Loucy (cell line): Measurements from ENCODE around the gene AIF1.

ENCODE experiments used
- H2AFZ ChIP-seq: fragments of 200-600 bp; sonication (generic); 2 replicates; pipeline ENCODE4 v1.6.0; 2016; ENCODE audit warnings: antibody characterized with exemption, mild to moderate bottlenecking, low read length, moderate library complexity
- H3F3A ChIP-seq: fragments of 200-600 bp; 2 replicates; pipeline ENCODE4 v1.6.0; 2016; ENCODE audit warnings: antibody characterized with exemption, low read depth, mild to moderate bottlenecking
- H3K27me3 ChIP-seq: fragments of 200-600 bp; sonication (generic); 2 replicates; pipeline ENCODE4 v1.6.1; 2014; ENCODE audit warnings: low read length, mild to moderate bottlenecking; ENCODE audit not compliant: insufficient read depth, poor library complexity, severe bottlenecking
- H3K36me3 ChIP-seq: fragments of 200-600 bp; sonication (generic); 2 replicates; pipeline ENCODE4 v1.6.1; 2016; ENCODE audit warnings: low read length; ENCODE audit not compliant: insufficient read depth
- H3K4me1 ChIP-seq: fragments of 200-600 bp; sonication (generic); 2 replicates; pipeline ENCODE4 v1.5.1; 2014; ENCODE audit warnings: low read length, mild to moderate bottlenecking; ENCODE audit not compliant: insufficient read depth, poor library complexity, severe bottlenecking
- H3K4me2 ChIP-seq: fragments of 200-600 bp; sonication (generic); 2 replicates; pipeline ENCODE4 v1.6.0; 2014; ENCODE audit warnings: antibody characterized with exemption, low read length, low read depth, mild to moderate bottlenecking; ENCODE audit not compliant: poor library complexity, severe bottlenecking
- H3K4me3 ChIP-seq: fragments of 200-600 bp; sonication (generic); 2 replicates; pipeline ENCODE4 v1.5.1; 2014; ENCODE audit warnings: low read length, mild to moderate bottlenecking, mixed read lengths; ENCODE audit not compliant: poor library complexity, severe bottlenecking
- H3K79me2 ChIP-seq: fragments of 200-600 bp; sonication (generic); 2 replicates; pipeline ENCODE4 v1.6.1; 2014; ENCODE audit warnings: low read length; ENCODE audit not compliant: insufficient read depth
- H3K9ac ChIP-seq: fragments of 200-600 bp; sonication (generic); 2 replicates; pipeline ENCODE4 v1.6.0; 2014; ENCODE audit warnings: mild to moderate bottlenecking, low read depth, low read length, moderate library complexity; ENCODE audit not compliant: poor library complexity, severe bottlenecking
- H3K9me2 ChIP-seq: fragments of 200-600 bp; sonication (generic); replicated peaks from 2 replicates; pipeline ENCODE4 v1.6.1; 2016; ENCODE audit warnings: low read depth, low read length, mixed read lengths
- H3K9me3 ChIP-seq: fragments of 200-600 bp; sonication (generic); 2 replicates; pipeline ENCODE4 v1.6.1; 2014; ENCODE audit warnings: mild to moderate bottlenecking, antibody characterized with exemption, low read length, low read depth; ENCODE audit not compliant: insufficient read depth
- H4K20me1 ChIP-seq: fragments of 200-600 bp; sonication (generic); 2 replicates; pipeline ENCODE4 v1.6.0; 2014; ENCODE audit warnings: antibody characterized with exemption, low read length, mild to moderate bottlenecking; ENCODE audit not compliant: insufficient read depth, poor library complexity, severe bottlenecking
- CTCF ChIP-seq: fragments of 200-600 bp; sonication (generic); conservative IDR thresholded peaks from 2 replicates; pipeline ENCODE4 v1.5.1; 2014; ENCODE audit warnings: mild to moderate bottlenecking, antibody characterized with exemption, low read length
- EZH2phosphoT487 ChIP-seq: fragments of 200-600 bp; IDR thresholded peaks from 2 replicates; pipeline ENCODE4 v1.6.1; 2018; ENCODE audit warnings: antibody characterized with exemption, mild to moderate bottlenecking, moderate library complexity, borderline replicate concordance

The AIF1 gene

DNA sequence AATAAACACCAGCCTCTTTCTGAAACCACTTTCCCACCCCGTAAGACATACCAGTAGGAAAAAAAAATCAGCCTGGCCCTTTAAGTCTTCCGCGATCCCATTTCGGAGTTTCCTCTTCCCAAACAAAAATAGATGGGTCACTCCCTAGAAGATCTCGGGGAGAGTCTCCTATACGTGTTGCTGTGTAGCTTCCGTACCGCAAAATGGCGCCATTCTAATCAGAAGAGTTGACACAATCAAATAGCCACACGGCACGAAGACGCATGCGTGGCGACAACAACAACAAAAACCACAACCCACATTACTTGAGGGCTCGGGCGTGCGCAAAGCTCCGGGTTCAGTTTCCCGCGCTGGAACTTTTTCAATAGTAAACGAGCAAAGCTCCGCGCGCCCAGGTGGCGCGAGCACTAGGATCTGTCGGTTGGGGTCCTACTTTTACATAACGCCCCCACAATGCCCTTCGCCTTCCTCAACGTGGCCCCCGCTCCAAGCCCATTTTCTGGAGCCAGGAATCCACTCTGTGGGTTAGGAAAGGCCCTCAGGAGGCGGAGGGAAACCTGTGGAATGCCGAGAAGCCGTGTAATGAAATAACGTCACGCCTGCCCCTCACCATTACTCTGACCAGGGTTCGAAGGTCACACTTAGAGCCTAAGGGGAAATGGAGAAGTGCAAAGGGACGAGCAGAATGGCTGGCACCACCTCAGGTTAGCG, 49.9 kb downstream of the AIF1 start, which contains the start of gene GPANK1:
GPANK1 (minus strand) TSS at position 208 of the 711 bp plus-strand sequence. CDS start 519 bp downstream, outside the sequence.
- Histone ChIP-seq H3K9me3 (no peaks in the 10 kb centered on the region), H3K4me1 (peaks cover 49% of the 10 kb centered on the region), H3K9ac (peak within 1 kb of the TSS; percentile 98), H2AFZ (peak within 1 kb of the TSS; percentile 68), H3K9me2 (no peaks in the 10 kb centered on the region), H3K27me3 (no peaks in the 10 kb centered on the region), H3K4me3 (peak within 1 kb of the TSS; percentile 88), H3K4me2 (peak within 1 kb of the TSS; percentile 95), H4K20me1 (peaks cover 19% of the 10 kb centered on the region), H3K79me2 (peaks cover 74% of the 10 kb centered on the region), H3K36me3 (peaks cover 28% of the 10 kb centered on the region; the same call in 1 of the 2 replicates), H3F3A (no peaks in the 10 kb centered on the region)
- TF ChIP-seq EZH2phosphoT487 (no peak), CTCF (no peak)

DNA sequence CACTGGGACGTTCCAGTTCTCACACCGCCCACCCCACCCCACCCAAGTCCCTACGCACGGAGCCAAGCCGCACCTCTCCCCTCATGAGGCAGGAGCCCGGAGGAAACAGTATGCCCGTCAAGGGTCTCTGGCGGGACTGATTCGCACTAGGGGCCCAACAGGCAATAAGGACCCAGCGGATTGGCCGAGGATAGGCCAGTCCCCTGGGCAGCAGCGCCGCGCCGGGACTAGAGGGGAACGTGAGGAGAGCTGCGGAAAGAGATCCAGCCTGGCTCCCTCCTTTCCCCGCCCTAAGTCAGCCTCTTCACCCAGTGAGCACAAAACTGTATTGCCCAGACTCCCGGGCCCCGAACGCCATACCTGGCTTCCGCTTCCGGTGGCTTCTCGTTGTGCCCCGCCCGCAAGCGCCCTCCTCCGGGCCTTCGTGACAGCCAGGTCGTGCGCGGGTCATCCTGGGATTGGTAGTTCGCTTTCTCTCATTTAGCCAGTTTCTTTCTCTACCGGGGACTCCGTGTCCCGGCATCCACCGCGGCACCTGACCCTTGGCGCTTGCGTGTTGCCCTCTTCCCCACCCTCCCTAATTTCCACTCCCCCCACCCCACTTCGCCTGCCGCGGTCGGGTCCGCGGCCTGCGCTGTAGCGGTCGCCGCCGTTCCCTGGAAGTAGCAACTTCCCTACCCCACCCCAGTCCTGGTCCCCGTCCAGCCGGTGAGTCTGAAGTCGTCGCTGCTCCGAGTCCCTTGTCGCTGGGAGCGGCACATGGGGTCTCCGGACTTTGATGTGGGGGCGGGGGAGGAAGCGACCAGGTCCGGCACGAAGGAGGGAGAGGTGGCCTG, 50.7 kb downstream of the AIF1 start, which contains the start of gene CSNK2B:
CSNK2B (plus strand) TSS at position 580 of the 836 bp plus-strand sequence. CDS start 752 bp downstream, outside the sequence.
- TF ChIP-seq EZH2phosphoT487 (no peak), CTCF (no peak)
- Histone ChIP-seq H3K27me3 (no peaks in the 10 kb centered on the region), H3K36me3 (peaks cover 35% of the 10 kb centered on the region; the same call in 1 of the 2 replicates), H3K9me2 (no peaks in the 10 kb centered on the region), H2AFZ (peak within 1 kb of the TSS; percentile 68), H3K4me2 (peak within 1 kb of the TSS; percentile 99), H4K20me1 (peaks cover 21% of the 10 kb centered on the region), H3K79me2 (peaks cover 74% of the 10 kb centered on the region), H3K4me3 (peak within 1 kb of the TSS; percentile 88), H3K4me1 (peaks cover 43% of the 10 kb centered on the region), H3K9ac (peak within 1 kb of the TSS; percentile 98), H3F3A (no peaks in the 10 kb centered on the region), H3K9me3 (no peaks in the 10 kb centered on the region)

- Histone ChIP-seq H3K79me2 (peaks cover 77% of the 10 kb centered on the region), H3K9me2 (no peaks in the 10 kb centered on the region), H3K4me1 (peaks cover 38% of the 10 kb centered on the region), H3K9me3 (no peaks in the 10 kb centered on the region), H3K4me3 (peak overlapping the region; percentile 88), H4K20me1 (peaks cover 22% of the 10 kb centered on the region), H3K4me2 (peak overlapping the region; percentile 99), H3K27me3 (no peaks in the 10 kb centered on the region), H2AFZ (peak overlapping the region; percentile 65), H3K9ac (peak overlapping the region; percentile 98), H3K36me3 (peaks cover 43% of the 10 kb centered on the region; the same call in 1 of the 2 replicates), H3F3A (no peaks in the 10 kb centered on the region)
- no peak for TF ChIP-seq CTCF
- TF ChIP-seq EZH2phosphoT487: no peak
Observed at GRCh38 chr6:31666337-31666965, 51.4 kb downstream of the AIF1 start.
